ENCODE data around the gene IL1RL2.

IL1RL2 gene

DNA sequence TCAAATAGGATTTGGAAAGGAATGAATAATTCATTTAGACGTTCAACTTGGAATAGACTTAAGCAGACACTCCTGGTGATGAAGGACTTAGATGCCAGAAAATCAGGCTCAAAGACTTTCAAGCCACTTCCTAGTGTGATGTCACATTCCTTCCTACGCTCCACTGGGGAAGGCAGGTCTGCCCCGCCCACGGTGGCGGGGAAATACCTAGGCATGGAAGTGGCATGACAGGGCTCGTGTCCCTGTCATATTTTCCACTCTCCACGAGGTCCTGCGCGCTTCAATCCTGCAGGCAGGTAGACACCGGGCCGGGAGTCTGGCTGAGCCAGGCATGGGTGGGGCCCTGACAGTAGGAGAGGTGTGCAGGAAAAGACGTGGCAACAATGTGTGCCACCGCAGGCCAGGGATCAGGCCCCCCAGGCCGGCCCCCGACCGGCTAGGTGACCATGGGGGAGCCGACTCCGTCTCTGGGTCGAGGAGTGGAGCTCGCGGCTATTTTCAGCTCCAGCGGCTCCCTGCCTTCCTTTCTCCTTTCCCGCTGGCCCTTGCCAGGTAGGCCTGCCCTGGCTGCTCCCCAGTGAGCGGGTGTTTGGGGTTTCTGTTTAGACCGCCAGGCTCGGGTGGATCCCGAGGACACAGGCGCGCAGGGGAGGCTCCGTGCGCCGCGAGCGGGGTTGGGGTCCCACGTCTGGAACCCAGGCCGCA lies at the start of gene IL1RL2:
TSS of gene IL1RL2 (plus strand) at position 233 of the 705 bp plus-strand sequence. CDS start 845 bp downstream, outside the sequence.
- no peak for DNase-seq

GRCh38 chr2:102137138-102137537 lies 49.7 kb upstream of the IL1RL2 start:
- DNase-seq, result no peak

DNA sequence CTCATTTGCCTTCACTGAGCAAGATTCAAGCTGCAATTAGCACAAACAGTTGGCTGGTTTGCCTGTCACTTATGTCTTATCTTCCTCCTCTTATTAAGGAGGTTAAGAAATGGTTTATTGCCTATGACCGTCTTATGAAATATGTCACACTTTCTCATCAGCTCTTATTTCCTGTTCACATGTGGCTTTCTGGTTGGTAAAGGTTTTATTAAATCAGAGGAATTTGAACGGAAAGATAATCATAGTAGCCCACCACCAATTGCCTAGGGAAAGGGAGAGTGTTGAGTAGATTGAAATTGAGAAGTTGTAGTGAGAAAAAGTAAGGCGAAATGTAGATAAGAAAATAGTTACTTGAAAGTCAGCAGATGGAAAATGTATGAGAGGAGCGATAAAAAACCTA lies 48.5 kb upstream of the IL1RL2 start:
- no peak for DNase-seq

DNA sequence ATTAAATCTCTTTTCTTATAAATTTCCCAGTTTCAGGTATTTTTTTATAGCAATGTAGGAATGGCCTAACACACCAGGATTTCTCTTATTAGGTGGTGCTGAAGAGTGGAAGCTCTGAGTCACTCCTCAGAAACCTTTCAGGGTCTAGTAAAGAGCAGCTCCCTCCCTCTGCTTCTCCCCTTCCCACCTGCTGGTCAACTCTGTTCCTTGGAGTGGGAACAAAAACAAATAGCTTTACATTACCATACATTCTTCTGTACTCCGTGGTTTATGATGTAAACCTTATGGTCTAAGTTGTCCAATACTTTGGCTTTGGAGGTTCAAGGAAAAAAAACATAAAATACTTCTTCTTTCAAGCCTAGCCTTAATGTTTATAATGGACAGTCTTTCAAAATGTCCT lies 47.0 kb upstream of the IL1RL2 start:
- DNase-seq, result no peak

DNA sequence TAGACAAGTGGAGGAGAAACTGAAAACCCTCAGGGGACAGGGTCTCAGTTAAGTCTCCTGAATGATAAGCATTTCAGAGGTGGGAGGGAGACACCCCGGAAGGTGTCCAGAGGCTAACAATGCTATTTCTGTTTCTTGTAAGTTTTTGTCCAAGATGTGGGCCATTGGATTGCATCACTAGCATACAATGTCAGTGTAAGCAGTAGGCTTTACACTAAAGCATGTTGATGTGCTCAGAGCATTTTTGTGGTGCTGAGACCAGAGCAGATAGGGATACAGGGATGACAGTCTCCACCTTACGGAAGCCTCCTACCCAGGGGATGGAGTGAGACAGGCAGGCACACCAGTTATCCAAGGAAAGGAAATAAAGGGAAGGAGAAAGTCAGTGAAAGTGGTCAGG lies 46.4 kb upstream of the IL1RL2 start:
- no peak for DNase-seq

DNA sequence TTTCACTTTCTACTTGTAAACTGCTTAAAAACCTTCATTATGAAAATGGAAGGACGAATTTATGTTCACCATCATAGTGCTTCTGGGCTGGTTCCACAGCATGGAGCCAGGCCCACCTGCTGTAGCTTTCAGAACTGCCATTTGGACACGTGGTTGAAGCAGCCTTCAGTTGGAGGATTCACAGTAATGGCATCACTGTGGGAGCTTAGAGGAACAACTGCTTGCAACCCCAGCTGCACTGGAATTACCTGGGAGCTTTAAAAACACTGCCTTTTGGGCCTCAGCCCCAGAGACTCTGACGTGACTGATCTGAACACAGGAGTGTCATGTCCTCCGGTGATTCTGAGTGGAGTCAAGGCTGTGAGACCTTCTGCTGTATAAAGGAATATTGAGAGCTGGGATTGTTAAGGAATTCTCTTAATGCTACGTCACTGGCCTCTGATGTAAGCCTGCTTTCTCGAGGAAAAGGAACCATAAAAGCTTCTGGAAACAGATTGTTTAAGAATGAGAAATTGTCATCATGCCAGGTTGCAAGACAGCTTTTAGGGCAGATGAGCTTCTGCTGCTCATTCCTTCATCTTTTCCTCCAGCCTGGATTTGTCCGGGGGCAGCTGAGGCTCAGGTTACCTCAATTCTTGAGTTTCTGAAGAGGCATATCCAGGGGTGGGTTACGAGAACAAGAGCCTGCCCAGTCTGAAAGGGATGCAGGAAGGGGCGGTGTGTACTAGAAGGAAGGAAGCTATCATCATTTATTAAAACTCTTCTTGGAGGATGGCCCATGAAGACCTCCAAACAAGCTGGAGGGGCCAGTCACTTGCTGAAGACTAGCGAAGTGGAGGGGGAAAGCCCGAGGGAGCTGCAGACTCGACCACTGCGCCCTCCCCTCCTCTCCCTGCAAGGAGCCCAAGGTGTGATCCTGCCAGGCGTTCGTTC lies 45.5 kb upstream of the IL1RL2 start:
- DNase-seq, result no peak

DNA sequence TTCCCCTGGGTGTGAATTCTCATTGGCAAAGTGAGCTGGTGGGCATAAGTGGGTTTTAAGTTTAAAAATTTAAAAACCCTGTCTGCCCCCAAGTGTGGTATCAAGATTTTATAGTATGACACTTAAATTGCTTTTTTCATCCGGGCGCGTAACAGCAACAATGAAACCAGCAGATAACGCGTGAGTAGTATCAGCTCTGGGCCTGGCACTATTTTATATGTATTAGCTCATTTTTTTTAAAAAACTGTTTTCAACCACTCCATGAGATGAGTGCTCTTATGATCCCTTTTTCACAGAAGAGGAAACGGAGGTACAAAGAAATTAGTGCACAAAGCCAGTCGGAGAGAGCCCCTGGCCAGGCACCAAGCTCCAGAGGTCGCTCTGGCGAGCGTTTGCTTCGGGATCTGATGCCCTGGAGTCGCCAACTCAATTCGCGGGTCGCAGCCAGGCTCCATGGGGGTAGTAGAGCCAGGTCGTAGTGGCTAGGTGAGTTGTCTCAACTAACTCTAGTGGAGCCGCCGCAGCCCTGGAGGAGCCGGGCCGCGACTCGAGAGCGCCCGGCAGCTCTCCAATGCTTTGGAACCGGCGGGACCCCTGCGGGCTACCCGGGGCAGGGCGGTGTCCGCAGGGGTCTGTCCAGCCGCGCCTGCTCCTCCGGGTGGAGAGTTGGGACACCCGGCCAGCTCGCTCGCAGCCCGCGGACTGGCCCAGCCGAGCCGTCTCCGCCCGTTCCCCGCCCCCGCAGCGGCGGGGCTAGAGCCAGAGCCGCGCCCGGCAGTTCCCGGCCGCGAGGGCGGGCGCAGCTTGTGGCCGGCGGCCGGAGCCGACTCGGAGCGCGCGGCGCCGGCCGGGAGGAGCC lies 44.6 kb upstream of the IL1RL2 start, which contains the start of gene IL1R1:
TSS of gene IL1R1 (plus strand) at position 777 of the 859 bp plus-strand sequence. CDS start 14,979 bp downstream, outside the sequence.
- DNase-seq, result no peak

GRCh38 chr2:102142829-102143449 lies 43.9 kb upstream of the IL1RL2 start:
- no peak for DNase-seq

DNA sequence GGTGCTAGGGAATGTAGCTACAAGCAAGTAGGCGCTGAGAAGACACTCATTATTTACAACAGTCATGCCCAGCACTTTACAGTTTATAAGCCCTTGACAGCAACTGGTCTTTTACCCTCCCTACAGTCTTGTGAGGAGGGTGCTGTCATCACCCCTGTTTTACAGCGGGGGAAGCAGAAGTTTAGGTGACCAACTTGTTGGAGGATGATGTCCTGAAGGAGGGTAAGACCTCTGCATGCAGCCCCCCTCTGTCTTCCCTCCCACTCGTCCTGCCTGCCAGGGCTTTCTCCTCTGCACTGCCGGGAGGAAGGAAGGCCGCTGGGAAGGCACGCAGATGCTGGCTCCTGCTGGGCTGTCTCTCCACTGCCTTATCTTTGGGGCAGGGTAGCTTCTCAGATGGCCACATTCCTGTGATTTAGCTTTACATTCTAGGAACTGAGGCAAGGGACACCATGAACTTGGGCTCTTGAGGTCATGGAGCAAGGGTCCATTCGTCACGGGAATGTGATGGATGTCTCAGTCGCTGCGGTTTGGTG lies 43.3 kb upstream of the IL1RL2 start:
- no peak for DNase-seq

GRCh38 chr2:102144128-102144527 lies 42.7 kb upstream of the IL1RL2 start:
- DNase-seq, result no peak

DNA sequence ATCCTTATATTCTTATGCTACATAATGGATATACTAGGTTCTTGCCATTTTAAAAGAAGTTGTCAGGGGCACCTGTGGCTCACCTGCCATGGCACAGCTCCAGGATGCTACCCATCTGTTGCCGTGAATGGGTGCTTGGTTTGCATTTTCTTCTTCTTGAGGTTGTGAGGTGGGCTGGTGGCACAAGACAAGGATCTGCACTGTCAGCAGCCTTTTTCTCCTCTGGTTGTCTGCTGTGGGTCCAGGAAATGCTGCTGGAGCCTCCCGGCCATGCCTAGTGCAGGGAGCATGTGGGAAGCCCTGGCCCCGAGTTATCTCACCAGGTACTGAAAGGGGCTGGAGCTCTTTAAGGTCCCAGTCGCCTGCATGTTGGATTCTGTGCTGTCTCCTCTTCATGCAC lies 41.7 kb upstream of the IL1RL2 start:
- no peak for DNase-seq

DNA sequence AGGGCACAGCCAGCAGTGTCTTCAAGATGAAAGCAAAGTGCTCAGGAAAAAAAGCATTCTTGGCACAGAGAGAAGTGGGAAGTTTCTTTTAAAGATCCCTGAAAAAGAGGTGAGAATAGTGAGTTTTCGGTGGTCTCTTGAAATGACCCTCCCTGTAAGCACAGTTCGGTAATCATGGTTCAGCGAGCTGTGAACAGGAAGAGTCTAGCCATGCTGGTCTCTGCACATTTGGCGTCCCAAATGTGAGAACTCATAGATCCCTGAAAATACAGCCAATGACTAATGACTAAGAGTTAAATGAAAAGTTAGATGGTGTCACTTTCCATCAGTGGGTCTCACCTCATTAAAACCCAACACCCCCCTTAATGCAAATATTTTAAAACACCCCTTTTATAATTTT lies 40.9 kb upstream of the IL1RL2 start:
- DNase-seq, result no peak

GRCh38 chr2:102147935-102148334 lies 38.9 kb upstream of the IL1RL2 start:
- no peak for DNase-seq

- DNase-seq, result no peak
Measured at GRCh38 chr2:102149243-102149642, 37.6 kb upstream of the IL1RL2 start.

- DNase-seq, result no peak
Measured at GRCh38 chr2:102149644-102150455, 37.0 kb upstream of the IL1RL2 start.

GRCh38 chr2:102154364-102154763 lies 32.5 kb upstream of the IL1RL2 start:
- DNase-seq, result no peak

- no peak for DNase-seq
Measured at GRCh38 chr2:102154946-102155702, 31.7 kb upstream of the IL1RL2 start.

DNA sequence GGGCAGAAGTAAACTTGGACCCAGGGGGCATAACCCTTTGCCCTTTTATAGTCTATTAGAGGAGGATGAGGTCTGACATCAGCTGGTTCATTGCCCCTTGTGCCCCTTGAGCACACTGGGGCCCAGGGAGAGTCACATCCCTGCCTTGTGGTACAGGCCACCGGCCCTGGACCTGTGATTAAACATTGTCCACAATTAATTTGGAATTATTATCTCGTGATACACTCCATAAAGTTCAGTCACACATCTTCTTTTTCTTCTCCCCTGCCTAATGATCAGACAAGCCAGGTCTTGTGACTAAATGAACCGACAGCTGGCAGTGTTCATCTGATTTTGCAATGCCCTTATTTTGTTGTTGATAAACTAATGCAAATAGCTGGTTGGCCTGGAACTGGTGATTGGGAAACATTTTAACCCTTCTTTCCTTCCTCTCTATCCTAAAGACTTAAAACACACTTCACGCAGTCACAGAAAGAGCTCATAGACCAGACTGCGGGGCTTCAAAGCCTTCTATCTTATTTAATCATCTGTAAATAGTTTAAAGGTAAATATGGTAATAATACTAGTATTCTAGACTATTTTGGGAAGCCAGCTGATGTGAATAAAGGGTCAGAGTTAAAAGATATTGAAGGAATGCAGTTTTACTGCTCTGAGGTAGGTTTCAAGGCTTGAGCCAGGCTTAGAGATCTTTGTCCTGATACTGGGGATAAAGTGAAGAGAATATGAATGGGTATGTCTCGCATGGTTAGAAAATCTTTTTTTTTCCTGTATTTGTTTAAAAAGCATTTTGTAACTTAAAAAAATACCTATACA lies 30.9 kb upstream of the IL1RL2 start:
- DNase-seq, result no peak

GRCh38 chr2:102158011-102158755 lies 28.6 kb upstream of the IL1RL2 start:
- DNase-seq, result no peak

All from CD4-positive, alpha-beta T cell treated with Interleukin-4 for 4 hours (primary cell).